ENCODE measurements around the gene EPS8L2.
"Not testable (repeated sequence)": the region's sequence is repeated elsewhere in the genome, so short reads cannot be mapped to it uniquely, and the experiment has no call there.

Gene EPS8L2

DNA sequence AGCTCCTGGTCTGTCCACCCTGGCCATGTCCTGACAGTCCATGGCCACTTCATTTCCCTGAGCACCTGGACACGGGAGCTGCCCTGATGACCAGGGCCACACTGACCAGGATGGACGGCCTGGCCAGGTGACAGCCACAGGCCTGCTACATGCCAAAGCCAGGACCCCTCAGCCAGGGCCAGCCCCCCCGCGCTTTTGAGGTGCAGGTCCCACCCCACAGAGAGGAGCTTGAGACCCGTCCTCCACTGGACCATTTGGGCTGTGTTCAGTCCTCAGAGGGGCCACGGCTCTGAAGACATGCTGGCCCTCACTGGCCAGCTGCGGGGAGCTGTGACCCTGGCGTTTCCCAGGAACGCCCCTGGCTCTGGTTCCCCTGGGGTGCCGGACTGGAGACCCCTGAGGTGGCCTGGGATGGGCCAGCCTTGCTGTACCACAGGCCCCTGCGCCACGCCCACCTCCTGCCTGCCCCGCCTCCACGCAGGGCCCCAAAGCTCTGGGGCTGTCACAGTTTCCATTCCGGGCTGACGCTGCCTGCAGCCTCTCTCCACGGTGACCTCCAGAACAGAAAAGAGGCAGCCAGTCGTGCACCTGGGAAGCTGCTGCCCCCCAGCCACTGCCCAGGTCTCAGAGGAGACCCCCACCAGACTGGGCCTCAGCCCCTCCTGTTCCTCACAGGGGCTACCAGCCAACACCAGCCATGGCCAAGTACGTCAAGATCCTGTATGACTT, 18.2 kb downstream of the EPS8L2 start:
- Histone ChIP-seq H3K4me3 (ENCODE audit: low read length) (no peak overlapping the region), H3K4me1 (ENCODE audit: insufficient read depth, low read length) (no peaks in the 10 kb centered on the region), H3K27me3 (ENCODE audit: insufficient read depth, low read length) (peaks cover 55% of the 10 kb centered on the region), H3K36me3 (ENCODE audit: insufficient read depth, low read depth, low read length) (no peaks in the 10 kb centered on the region), H3K9ac (ENCODE audit: low read depth, low read length) (no peak overlapping the region), H3K9me3 (ENCODE audit: insufficient read depth, low read depth, low read length) (no peaks in the 10 kb centered on the region), H3K27ac (ENCODE audit: low read length) (no peak overlapping the region)

DNA sequence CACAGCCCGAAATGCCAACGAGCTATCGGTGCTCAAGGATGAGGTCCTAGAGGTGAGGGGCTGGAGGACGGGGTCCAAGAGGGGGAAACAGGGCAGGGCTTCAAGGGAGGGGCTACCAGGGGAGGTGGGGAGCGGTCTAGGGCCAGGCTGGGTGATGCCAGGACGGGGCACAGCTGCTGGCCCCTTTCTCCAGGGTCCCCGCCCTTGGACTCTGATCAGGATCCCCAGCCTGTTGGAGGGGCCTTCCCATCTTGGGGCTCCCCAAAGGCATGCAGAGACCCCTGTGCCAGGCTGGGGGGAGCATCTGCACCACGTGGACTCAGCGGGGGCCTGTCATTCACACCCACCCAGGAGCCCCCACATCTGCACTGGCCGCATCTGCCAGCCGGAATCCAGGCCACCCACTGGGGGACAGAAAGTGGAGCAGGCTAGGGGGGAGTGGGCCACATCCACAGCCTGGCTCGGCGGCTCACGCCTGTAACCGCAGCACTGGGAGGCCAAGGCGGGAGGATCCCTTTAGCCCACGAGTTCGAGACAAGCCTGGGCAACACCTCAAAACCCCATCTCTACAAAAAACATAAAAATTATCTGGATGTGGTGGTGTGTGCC, 18.9 kb downstream of the EPS8L2 start:
- Histone ChIP-seq H3K9me3 (ENCODE audit: insufficient read depth, low read depth, low read length) (no peaks in the 10 kb centered on the region), H3K9ac (ENCODE audit: low read depth, low read length) (no peak overlapping the region), H3K27ac (ENCODE audit: low read length) (no peak overlapping the region), H3K27me3 (ENCODE audit: insufficient read depth, low read length) (peaks cover 48% of the 10 kb centered on the region), H3K36me3 (ENCODE audit: insufficient read depth, low read depth, low read length) (no peaks in the 10 kb centered on the region), H3K4me3 (ENCODE audit: low read length) (no peak overlapping the region), H3K4me1 (ENCODE audit: insufficient read depth, low read length) (no peaks in the 10 kb centered on the region)

DNA sequence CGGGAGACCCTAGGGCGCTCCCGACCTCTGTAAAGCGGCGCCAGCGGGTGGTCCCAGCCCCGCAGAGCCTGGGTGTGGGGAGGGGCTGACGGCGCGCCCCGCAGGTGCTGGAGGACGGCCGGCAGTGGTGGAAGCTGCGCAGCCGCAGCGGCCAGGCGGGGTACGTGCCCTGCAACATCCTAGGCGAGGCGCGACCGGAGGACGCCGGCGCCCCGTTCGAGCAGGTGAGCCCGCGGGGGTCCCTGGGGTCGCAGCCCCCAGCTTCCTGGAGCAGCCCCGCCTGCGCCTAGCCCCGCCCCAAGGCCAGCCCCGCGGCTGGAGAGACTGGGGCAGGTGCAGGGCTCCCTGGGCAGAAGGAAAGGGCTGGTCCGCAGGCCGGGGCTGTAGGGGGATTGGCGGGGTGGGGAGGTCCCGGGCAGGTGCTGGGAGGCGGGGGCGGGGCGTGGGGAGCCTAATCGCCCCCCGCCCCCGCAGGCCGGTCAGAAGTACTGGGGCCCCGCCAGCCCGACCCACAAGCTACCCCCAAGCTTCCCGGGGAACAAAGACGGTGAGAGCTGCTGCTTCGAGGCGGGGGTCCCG, 19.7 kb downstream of the EPS8L2 start:
- H3K27me3 ChIP-seq (ENCODE audit: insufficient read depth, low read length), result peaks cover 40% of the 10 kb centered on the region
- H3K9me3 ChIP-seq (ENCODE audit: insufficient read depth, low read depth, low read length), result no peaks in the 10 kb centered on the region
- no peaks in the 10 kb centered on the region for H3K36me3 ChIP-seq (ENCODE audit: insufficient read depth, low read depth, low read length)
- no peak overlapping the region for H3K27ac ChIP-seq (ENCODE audit: low read length)
- peak overlapping the region; percentile 50; the same call in 1 of the 2 replicates for H3K4me3 ChIP-seq (ENCODE audit: low read length)
- no peaks in the 10 kb centered on the region for H3K4me1 ChIP-seq (ENCODE audit: insufficient read depth, low read length)
- H3K9ac ChIP-seq (ENCODE audit: low read depth, low read length), result no peak overlapping the region

DNA sequence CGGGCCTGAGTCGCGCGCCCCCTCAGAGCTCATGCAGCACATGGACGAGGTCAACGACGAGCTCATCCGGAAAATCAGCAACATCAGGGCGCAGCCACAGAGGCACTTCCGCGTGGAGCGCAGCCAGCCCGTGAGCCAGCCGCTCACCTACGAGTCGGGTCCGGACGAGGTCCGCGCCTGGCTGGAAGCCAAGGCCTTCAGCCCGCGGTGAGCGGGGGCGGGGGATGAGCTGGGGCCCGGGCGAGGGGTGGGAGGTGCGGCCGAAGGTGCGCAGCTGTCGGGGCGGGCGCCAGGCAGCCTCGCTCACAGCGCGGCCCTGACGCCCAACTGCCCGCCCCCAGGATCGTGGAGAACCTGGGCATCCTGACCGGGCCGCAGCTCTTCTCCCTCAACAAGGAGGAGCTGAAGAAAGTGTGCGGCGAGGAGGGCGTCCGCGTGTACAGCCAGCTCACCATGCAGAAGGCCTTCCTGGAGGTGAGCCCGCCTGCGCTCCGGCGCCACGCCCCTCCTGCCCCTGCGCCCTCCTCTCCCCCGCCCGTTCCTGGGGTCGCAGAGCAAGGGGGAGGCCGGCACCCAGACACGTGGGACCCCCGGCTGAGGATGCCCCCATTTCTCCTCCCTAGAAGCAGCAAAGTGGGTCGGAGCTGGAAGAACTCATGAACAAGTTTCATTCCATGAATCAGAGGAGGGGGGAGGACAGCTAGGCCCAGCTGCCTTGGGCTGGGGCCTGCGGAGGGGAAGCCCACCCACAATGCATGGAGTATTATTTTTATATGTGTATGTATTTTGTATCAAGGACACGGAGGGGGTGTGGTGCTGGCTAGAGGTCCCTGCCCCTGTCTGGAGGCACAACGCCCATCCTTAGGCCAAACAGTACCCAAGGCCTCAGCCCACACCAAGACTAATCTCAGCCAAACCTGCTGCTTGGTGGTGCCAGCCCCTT, 20.5 kb downstream of the EPS8L2 start:
- H3K4me3 ChIP-seq (ENCODE audit: low read length), result peak overlapping the region; percentile 50; the same call in 1 of the 2 replicates
- no peaks in the 10 kb centered on the region for H3K36me3 ChIP-seq (ENCODE audit: insufficient read depth, low read depth, low read length)
- no peak overlapping the region for H3K27ac ChIP-seq (ENCODE audit: low read length)
- no peaks in the 10 kb centered on the region for H3K4me1 ChIP-seq (ENCODE audit: insufficient read depth, low read length)
- no peaks in the 10 kb centered on the region for H3K9me3 ChIP-seq (ENCODE audit: insufficient read depth, low read depth, low read length)
- peaks cover 36% of the 10 kb centered on the region for H3K27me3 ChIP-seq (ENCODE audit: insufficient read depth, low read length)
- H3K9ac ChIP-seq (ENCODE audit: low read depth, low read length), result peak overlapping the region; percentile 37; the same call in 1 of the 2 replicates

DNA sequence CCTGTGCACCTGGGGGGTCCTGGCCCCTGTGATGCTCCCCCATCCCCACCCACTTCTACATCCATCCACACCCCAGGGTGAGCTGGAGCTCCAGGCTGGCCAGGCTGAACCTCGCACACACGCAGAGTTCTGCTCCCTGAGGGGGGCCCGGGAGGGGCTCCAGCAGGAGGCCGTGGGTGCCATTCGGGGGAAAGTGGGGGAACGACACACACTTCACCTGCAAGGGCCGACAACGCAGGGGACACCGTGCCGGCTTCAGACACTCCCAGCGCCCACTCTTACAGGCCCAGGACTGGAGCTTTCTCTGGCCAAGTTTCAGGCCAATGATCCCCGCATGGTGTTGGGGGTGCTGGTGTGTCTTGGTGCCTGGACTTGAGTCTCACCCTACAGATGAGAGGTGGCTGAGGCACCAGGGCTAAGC, 21.3 kb downstream of the EPS8L2 start:
- H3K27me3 ChIP-seq (ENCODE audit: insufficient read depth, low read length), result peaks cover 36% of the 10 kb centered on the region
- H3K4me3 ChIP-seq (ENCODE audit: low read length), result no peak overlapping the region
- H3K9ac ChIP-seq (ENCODE audit: low read depth, low read length), result no peak overlapping the region
- H3K27ac ChIP-seq (ENCODE audit: low read length), result no peak overlapping the region
- H3K36me3 ChIP-seq (ENCODE audit: insufficient read depth, low read depth, low read length), result no peaks in the 10 kb centered on the region
- no peaks in the 10 kb centered on the region for H3K9me3 ChIP-seq (ENCODE audit: insufficient read depth, low read depth, low read length)
- no peaks in the 10 kb centered on the region for H3K4me1 ChIP-seq (ENCODE audit: insufficient read depth, low read length)

DNA sequence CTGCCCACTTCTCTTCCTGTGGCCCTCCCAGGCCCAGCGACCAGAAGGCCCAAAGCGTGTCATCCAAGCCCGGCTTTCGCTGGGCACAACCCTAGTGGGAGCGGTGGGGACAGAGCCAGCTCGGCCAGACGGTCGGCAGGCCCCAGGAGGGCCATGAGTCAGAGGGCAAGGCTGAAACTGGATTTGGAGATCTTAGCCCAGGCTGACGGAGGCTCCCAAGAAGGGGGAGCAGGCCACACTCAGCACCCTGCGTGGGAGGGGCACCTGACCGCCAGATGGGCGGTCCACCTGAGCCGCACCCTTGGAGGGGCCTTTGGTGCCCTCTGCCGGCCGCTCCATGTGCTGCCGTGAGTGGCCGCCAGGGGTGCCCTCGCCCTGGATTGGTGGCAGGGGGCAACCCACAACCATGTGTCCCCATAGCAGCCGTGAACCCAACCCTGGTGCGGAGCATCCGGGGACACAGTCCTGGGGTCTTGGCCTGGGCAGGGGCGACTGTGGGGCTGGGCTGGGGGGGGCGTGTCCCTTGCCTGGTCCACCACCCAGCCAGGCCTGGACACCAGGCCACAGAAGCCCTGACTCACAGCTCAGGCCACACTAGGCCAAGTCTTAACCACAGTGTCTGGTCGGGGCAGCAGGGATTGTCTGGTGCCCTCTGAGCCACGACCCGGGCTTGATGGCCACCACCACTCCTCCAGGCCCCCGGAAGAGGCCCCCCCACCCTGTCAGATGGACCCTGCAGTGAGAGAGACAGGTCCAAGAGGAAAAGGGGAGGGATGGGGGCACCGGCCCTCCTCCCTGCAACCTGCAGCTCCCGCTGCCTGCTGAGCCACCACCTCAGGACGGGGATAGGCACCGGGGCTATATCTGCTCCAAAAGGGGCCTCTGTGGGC, 22.1 kb downstream of the EPS8L2 start:
- H3K27ac ChIP-seq (ENCODE audit: low read length), result no peak overlapping the region
- H3K9ac ChIP-seq (ENCODE audit: low read depth, low read length), result no peak overlapping the region
- no peaks in the 10 kb centered on the region for H3K4me1 ChIP-seq (ENCODE audit: insufficient read depth, low read length)
- no peaks in the 10 kb centered on the region for H3K36me3 ChIP-seq (ENCODE audit: insufficient read depth, low read depth, low read length)
- peaks cover 36% of the 10 kb centered on the region for H3K27me3 ChIP-seq (ENCODE audit: insufficient read depth, low read length)
- no peaks in the 10 kb centered on the region for H3K9me3 ChIP-seq (ENCODE audit: insufficient read depth, low read depth, low read length)
- H3K4me3 ChIP-seq (ENCODE audit: low read length), result no peak overlapping the region

DNA sequence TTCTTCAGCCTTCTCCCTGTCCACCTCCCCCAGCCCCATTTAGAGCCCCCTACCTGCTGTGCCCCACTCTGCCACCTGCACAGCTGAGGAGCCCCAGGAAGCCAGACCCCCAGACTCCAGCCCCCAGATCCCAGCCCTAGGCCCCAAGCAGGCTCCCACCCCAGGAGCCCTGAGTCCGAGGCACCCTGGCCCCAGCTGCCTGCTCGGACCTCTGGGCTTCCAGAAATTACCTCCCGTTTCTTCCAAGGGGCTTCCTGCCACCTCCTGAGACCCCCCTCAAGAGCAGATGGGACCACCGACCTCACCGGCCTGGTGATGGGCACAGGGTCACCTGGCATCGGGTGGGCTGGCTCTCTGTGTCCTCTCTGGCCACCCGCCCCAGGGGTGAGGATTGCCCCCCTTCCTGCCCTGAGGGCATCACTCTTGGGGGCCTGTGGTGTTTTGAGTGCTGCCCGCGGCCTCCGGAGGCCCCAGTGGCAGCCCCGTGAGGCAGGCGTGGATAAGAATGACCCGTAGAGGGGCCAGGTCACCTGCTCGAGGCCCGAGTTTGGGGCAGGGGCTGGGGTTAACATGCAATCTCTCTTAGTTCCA, 23.0 kb downstream of the EPS8L2 start:
- Histone ChIP-seq H3K27ac (ENCODE audit: low read length) (no peak overlapping the region), H3K9me3 (ENCODE audit: insufficient read depth, low read depth, low read length) (no peaks in the 10 kb centered on the region), H3K4me1 (ENCODE audit: insufficient read depth, low read length) (no peaks in the 10 kb centered on the region), H3K27me3 (ENCODE audit: insufficient read depth, low read length) (peaks cover 36% of the 10 kb centered on the region), H3K4me3 (ENCODE audit: low read length) (no peak overlapping the region), H3K9ac (ENCODE audit: low read depth, low read length) (no peak overlapping the region), H3K36me3 (ENCODE audit: insufficient read depth, low read depth, low read length) (no peaks in the 10 kb centered on the region)

DNA sequence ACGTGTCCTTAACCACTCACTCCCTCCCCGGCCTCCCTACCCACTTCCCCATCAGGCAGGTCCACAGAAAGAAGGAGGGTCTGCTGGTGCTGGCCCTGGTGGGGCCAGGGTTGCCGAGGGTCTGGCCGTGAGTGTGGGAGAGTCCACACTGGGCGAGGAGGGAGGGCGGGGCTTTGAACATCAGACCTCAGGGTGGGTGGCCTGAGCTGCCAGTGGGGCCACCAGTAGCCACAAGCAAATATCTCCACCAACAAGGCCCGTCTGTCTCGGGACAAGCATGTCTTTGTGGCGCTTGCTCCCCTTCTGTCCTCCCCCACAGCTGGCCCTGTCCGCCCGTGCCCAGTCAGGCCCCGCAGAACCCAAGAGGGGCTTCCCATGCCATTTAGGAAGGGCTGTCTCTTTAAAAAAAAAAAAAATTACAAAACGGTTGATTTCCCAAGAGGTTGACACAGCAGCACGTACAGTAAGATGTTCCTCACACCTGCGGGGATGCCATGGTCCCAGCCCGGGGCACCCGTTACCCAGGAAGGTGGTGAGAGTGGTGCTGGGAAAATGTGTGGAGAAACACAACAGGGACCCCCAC, 23.6 kb downstream of the EPS8L2 start:
- H3K36me3 ChIP-seq (ENCODE audit: insufficient read depth, low read depth, low read length), result no peaks in the 10 kb centered on the region
- H3K9ac ChIP-seq (ENCODE audit: low read depth, low read length), result no peak overlapping the region
- no peaks in the 10 kb centered on the region for H3K9me3 ChIP-seq (ENCODE audit: insufficient read depth, low read depth, low read length)
- no peaks in the 10 kb centered on the region for H3K4me1 ChIP-seq (ENCODE audit: insufficient read depth, low read length)
- H3K4me3 ChIP-seq (ENCODE audit: low read length), result no peak overlapping the region
- H3K27me3 ChIP-seq (ENCODE audit: insufficient read depth, low read length), result peaks cover 32% of the 10 kb centered on the region
- no peak overlapping the region for H3K27ac ChIP-seq (ENCODE audit: low read length)

DNA sequence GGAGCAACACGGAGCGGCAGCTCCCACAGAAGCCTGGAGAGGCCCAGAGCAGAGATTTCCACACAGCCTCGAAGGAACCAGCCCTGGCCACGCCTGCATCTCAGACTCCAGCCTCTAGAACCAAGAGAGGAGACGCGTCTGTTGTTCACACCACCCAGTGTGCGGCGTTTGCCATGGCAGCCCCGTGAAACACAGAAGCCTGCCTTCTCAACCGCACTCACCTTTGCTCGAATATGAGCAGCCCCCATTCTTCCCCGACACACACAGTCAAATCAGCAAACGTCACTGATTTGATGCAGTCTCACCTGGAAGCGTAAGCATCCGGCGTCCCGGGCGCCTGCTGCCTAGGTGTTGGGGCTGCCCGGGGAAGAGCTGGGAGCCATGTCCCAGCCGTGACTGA, 27.0 kb downstream of the EPS8L2 start:
- no peaks in the 10 kb centered on the region for H3K36me3 ChIP-seq (ENCODE audit: insufficient read depth, low read depth, low read length)
- no peaks in the 10 kb centered on the region for H3K9me3 ChIP-seq (ENCODE audit: insufficient read depth, low read depth, low read length)
- H3K4me1 ChIP-seq (ENCODE audit: insufficient read depth, low read length), result no peaks in the 10 kb centered on the region
- H3K27ac ChIP-seq (ENCODE audit: low read length), result no peak overlapping the region
- H3K4me3 ChIP-seq (ENCODE audit: low read length), result no peak overlapping the region
- no peak overlapping the region for H3K9ac ChIP-seq (ENCODE audit: low read depth, low read length)
- H3K27me3 ChIP-seq (ENCODE audit: insufficient read depth, low read length), result no peaks in the 10 kb centered on the region

DNA sequence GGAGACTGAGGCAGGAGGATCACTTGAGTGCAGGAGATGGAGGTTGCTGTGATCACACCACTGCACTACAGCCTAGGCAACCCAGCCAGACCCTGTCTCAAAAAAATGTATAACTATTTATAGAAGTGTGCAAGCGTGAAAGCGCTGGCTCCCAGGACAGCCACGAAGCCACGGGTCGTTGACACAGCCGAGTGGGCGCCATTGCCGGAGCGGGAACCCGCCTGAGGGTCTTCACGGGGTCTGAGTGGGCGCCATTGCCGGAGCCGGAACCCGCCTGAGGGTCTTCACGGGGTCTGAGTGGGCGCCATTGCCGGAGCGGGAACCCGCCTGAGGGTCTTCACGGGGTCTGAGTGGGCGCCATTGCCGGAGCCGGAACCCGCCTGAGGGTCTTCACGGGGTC, 28.5 kb downstream of the EPS8L2 start:
- not testable (repeated sequence) for H3K27me3 ChIP-seq (ENCODE audit: insufficient read depth, low read length); H3K36me3 ChIP-seq (ENCODE audit: insufficient read depth, low read depth, low read length); H3K4me3 ChIP-seq (ENCODE audit: low read length); H3K9ac ChIP-seq (ENCODE audit: low read depth, low read length); H3K4me1 ChIP-seq (ENCODE audit: insufficient read depth, low read length); H3K27ac ChIP-seq (ENCODE audit: low read length); H3K9me3 ChIP-seq (ENCODE audit: insufficient read depth, low read depth, low read length)
